ENCODE measurements around the gene GRK5.

DNA sequence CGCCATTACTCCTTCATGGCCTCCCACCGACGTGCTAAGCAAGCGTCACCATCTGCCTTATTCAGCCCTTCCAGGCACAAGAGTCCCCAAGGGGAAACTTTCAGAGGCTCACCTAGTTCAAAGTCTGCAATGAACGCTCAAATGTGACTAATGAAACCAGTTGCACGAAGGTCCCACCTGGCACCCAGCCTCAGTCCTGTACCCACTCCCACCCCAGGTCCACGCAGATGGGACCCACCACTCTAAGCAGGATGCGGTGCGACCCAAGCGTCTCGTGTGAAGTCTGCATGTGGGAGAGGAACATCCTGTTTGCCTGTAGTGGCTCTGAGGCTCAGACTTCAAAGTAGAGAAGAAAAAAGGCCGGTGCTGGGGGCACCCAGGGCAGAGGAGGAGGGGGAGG, 294.8 kb downstream of the GRK5 start:
- TF ChIP-seq POLR2A (IDR thresholded peaks at IDR 0.05; ENCODE audit: low read length) (no peak), GATA1 (IDR thresholded peaks at IDR 0.05; ENCODE audit: low read depth, low read length) (no peak)

Measured in erythroblast (primary cell).